ENCODE measurements around the gene FNDC8.

DNA sequence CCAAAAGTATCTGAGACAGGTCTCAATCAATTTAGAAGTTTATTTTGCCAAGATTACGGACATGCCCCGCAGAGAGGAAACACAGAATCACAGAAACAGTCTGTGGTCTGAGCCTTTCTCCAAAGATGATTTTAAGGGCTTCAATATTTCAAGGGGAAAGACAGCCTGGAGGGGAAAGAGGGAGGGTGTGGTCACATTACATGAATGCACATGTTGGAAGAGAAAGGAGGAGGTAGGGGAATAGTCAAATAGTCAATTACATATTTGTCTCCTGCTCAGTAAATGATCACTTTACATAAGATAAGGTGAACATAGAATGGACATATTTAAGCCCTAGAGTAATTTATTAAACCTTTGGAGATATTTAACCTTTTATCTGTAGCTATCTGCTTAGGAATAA is 38.5 kb downstream of the FNDC8 start:
- TF ChIP-seq POLR2AphosphoS5 (IDR thresholded peaks at IDR 0.05) (no peak), POLR2A (IDR thresholded peaks at IDR 0.05; ENCODE audit: low read depth) (no peak)
- TF ChIP-seq, protein P1, sequence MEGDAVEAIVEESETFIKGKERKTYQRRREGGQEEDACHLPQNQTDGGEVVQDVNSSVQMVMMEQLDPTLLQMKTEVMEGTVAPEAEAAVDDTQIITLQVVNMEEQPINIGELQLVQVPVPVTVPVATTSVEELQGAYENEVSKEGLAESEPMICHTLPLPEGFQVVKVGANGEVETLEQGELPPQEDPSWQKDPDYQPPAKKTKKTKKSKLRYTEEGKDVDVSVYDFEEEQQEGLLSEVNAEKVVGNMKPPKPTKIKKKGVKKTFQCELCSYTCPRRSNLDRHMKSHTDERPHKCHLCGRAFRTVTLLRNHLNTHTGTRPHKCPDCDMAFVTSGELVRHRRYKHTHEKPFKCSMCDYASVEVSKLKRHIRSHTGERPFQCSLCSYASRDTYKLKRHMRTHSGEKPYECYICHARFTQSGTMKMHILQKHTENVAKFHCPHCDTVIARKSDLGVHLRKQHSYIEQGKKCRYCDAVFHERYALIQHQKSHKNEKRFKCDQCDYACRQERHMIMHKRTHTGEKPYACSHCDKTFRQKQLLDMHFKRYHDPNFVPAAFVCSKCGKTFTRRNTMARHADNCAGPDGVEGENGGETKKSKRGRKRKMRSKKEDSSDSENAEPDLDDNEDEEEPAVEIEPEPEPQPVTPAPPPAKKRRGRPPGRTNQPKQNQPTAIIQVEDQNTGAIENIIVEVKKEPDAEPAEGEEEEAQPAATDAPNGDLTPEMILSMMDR (IDR thresholded peaks at IDR 0.05), result no peak
